Thyroid gland (tissue), 4 donors: Measurements from ENCODE around the gene EDDM13. TPM values are rescaled to one million over a fixed set of nuclear protein-coding genes. Genes with fewer than 3 reads are reported as not detected.
A peak's percentile ranks its signal among the peaks of the same experiment; 100 is the strongest.

Experiments
- DNase-seq, 2 donors: peaks; one replicate each; pipeline ENCODE4 v3.0.0-alpha.2; 2019
- H3K27ac ChIP-seq, 3 donors: fragments of 200-600 bp; sonication (generic); 1 replicate in 2 of 3; 2 replicates in 1 of 3; pipeline ENCODE4 v1.5.1; 2016 to 2019; ENCODE audit warnings: mild to moderate bottlenecking in 1 of 3, moderate library complexity in 1 of 3
- H3K27me3 ChIP-seq: fragments of 200-600 bp; sonication (generic); one replicate; pipeline ENCODE4 v1.5.1; 2019
- H3K36me3 ChIP-seq, 2 donors: fragments of 200-600 bp; sonication (generic); one replicate each; pipeline ENCODE4 v1.5.1; 2016 to 2019
- H3K4me1 ChIP-seq, 2 donors: fragments of 200-600 bp; sonication (generic); one replicate each; pipeline ENCODE4 v1.5.1; 2017 to 2019
- H3K4me3 ChIP-seq, 3 donors: fragments of 200-600 bp; sonication (generic); replicated peaks in 1 of 3; 1 replicate in 2 of 3; 2 replicates in 1 of 3; pipeline ENCODE4 v1.5.1; 2016; ENCODE audit warnings: mild to moderate bottlenecking in 1 of 3
- H3K9me3 ChIP-seq: fragments of 200-600 bp; sonication (generic); one replicate; pipeline ENCODE4 v1.5.1; 2017
- CTCF ChIP-seq, 6 experiments: fragments of 200-600 bp in 3 of 6; fragments of 450-650 bp in 3 of 6; sonication (generic) in 3 of 6; IDR thresholded peaks; one replicate each; pipeline ENCODE4 v1.5.1; 2016 to 2019; ENCODE audit warnings: antibody characterized with exemption in 6 of 6, mild to moderate bottlenecking in 2 of 6, inconsistent platforms in 1 of 6, moderate library complexity in 1 of 6
- POLR2A ChIP-seq, 2 donors: fragments of 450-650 bp; IDR thresholded peaks; one replicate each; pipeline ENCODE4 v1.6.1; 2017; ENCODE audit warnings: antibody characterized with exemption in 2 of 2, mild to moderate bottlenecking in 2 of 2, moderate library complexity in 1 of 2
- WGBS, 2 donors: methylation state at CpG; one replicate each; pipeline ENCODE4 v1.1.5; 2017; 5-methylcytosine and 5-hydroxymethylcytosine counted together
- intact Hi-C: fragments of 100-400 bp; cut with DNase I; formaldehyde crosslinking; loops from one replicate; pipeline ENCODE4 v1.15.1; 2023
- total RNA-seq, 4 donors: library from RNA; depleted of rRNA; stranded (reverse); fragments of >200 nt; gene quantifications; one replicate each; pipeline ENCODE4 v1.2.3, GENCODE V29; 2016

The EDDM13 gene
- total RNA-seq, 4 donors from 2014 or later, result 2.0 TPM; not detected in 3

GRCh38 chr19:56309511-56310185, 37.1 kb downstream of the EDDM13 start:
- Histone ChIP-seq H3K27ac (no peak overlapping the region), H3K4me3 (no peak overlapping the region), H3K4me1 (peaks cover 4 to 6% of the 10 kb centered on the region in 2 donors), H3K9me3 (no peaks in the 10 kb centered on the region), H3K36me3 (no peaks in the 10 kb centered on the region), H3K27me3 (no peaks in the 10 kb centered on the region)
- DNase-seq, result peak; percentile 24 to 29
- peak in 5 of 6 experiments; percentile 21 to 69 (median 40) for TF ChIP-seq CTCF (IDR thresholded peaks at IDR 0.05)
- TF ChIP-seq POLR2A (IDR thresholded peaks at IDR 0.05), result no peak
- WGBS, 2 donors, result 70 to 96% methylated on average over 4 to 11 of the region's 11 CpGs
- intact Hi-C loops, result no loop called here

GRCh38 chr19:56310462-56310861, 37.9 kb downstream of the EDDM13 start:
- H3K4me3 ChIP-seq, result no peak overlapping the region
- H3K36me3 ChIP-seq, result no peaks in the 10 kb centered on the region
- 78 to 81% methylated on average over 8 of the region's 8 CpGs for WGBS, 2 donors
- H3K27me3 ChIP-seq, result no peaks in the 10 kb centered on the region
- no peaks in the 10 kb centered on the region for H3K9me3 ChIP-seq
- DNase-seq, result no peak
- TF ChIP-seq POLR2A (IDR thresholded peaks at IDR 0.05), result no peak
- no peak for TF ChIP-seq CTCF (IDR thresholded peaks at IDR 0.05)
- no peak overlapping the region for H3K27ac ChIP-seq
- intact Hi-C loops, result no loop called here
- H3K4me1 ChIP-seq, result peaks cover 6% of the 10 kb centered on the region in 2 donors

GRCh38 chr19:56312342-56312741, 39.8 kb downstream of the EDDM13 start:
- TF ChIP-seq CTCF (IDR thresholded peaks at IDR 0.05), result no peak
- TF ChIP-seq POLR2A (IDR thresholded peaks at IDR 0.05), result no peak
- WGBS, 2 donors, result 78 to 82% methylated on average over 4 of the region's 4 CpGs
- intact Hi-C loops, result no loop called here
- Histone ChIP-seq H3K4me1 (peaks cover 6 to 10% of the 10 kb centered on the region in 2 donors), H3K27ac (no peak overlapping the region), H3K9me3 (no peaks in the 10 kb centered on the region), H3K36me3 (no peaks in the 10 kb centered on the region), H3K27me3 (no peaks in the 10 kb centered on the region), H3K4me3 (no peak overlapping the region)
- no peak for DNase-seq

- peaks cover 6 to 10% of the 10 kb centered on the region in 2 donors for H3K4me1 ChIP-seq
- no peak for TF ChIP-seq CTCF (IDR thresholded peaks at IDR 0.05)
- TF ChIP-seq POLR2A (IDR thresholded peaks at IDR 0.05), result no peak
- WGBS, 2 donors, result 86 to 88% methylated on average over 10 of the region's 10 CpGs
- H3K4me3 ChIP-seq, result no peak overlapping the region
- H3K27me3 ChIP-seq, result no peaks in the 10 kb centered on the region
- no peak for DNase-seq
- H3K36me3 ChIP-seq, result no peaks in the 10 kb centered on the region
- H3K27ac ChIP-seq, result no peak overlapping the region
- H3K9me3 ChIP-seq, result no peaks in the 10 kb centered on the region
- intact Hi-C loops, result no loop called here
Observed at GRCh38 chr19:56312787-56313657, 40.5 kb downstream of the EDDM13 start.

GRCh38 chr19:56314018-56314380, 41.5 kb downstream of the EDDM13 start:
- Histone ChIP-seq H3K4me3 (peak overlapping the region; percentile 49 to 56 (median 52)), H3K4me1 (peaks cover 6 to 10% of the 10 kb centered on the region in 2 donors), H3K36me3 (no peaks in the 10 kb centered on the region), H3K27me3 (no peaks in the 10 kb centered on the region), H3K27ac (peak overlapping the region; percentile 89 to 93 (median 93)), H3K9me3 (no peaks in the 10 kb centered on the region)
- no peak for DNase-seq
- 0 to 1% methylated on average over 9 of the region's 9 CpGs for WGBS, 2 donors
- TF ChIP-seq POLR2A (IDR thresholded peaks at IDR 0.05) (no peak), CTCF (IDR thresholded peaks at IDR 0.05) (no peak)
- intact Hi-C loops, result no loop called here
